Germinal center (tissue), 1 donor: ENCODE data around the gene CNTNAP2.

Experiments
- DNase-seq: peaks from one replicate; pipeline ENCODE4 v3.0.0; 2012; ENCODE audit warnings: mixed read lengths, low spot score

The CNTNAP2 gene

GRCh38 chr7:146433501-146433900 is 316.9 kb downstream of the CNTNAP2 start:
- DNase-seq: no peak

- DNase-seq: no peak
Observed at GRCh38 chr7:146443102-146443501, 326.5 kb downstream of the CNTNAP2 start.

- DNase-seq: no peak
Observed at GRCh38 chr7:146449625-146450024, 333.0 kb downstream of the CNTNAP2 start.

GRCh38 chr7:146455091-146455655 is 338.6 kb downstream of the CNTNAP2 start:
- no peak for DNase-seq

GRCh38 chr7:146479040-146479439 is 362.4 kb downstream of the CNTNAP2 start:
- no peak for DNase-seq

GRCh38 chr7:146486519-146486918 is 369.9 kb downstream of the CNTNAP2 start:
- no peak for DNase-seq

- DNase-seq: no peak
Observed at GRCh38 chr7:146492017-146492416, 375.4 kb downstream of the CNTNAP2 start.

GRCh38 chr7:146494952-146495596 is 378.5 kb downstream of the CNTNAP2 start:
- no peak for DNase-seq

GRCh38 chr7:146496657-146497056 is 380.1 kb downstream of the CNTNAP2 start:
- DNase-seq: no peak

- DNase-seq: no peak
Observed at GRCh38 chr7:146499970-146500369, 383.4 kb downstream of the CNTNAP2 start.

- no peak for DNase-seq
Observed at GRCh38 chr7:146503844-146504243, 387.2 kb downstream of the CNTNAP2 start.

- DNase-seq: no peak
Observed at GRCh38 chr7:146510088-146510680, 393.6 kb downstream of the CNTNAP2 start.

GRCh38 chr7:146514304-146514703 is 397.7 kb downstream of the CNTNAP2 start:
- no peak for DNase-seq

- no peak for DNase-seq
Observed at GRCh38 chr7:146528581-146528980, 412.0 kb downstream of the CNTNAP2 start.

- DNase-seq: no peak
Observed at GRCh38 chr7:146539836-146540235, 423.2 kb downstream of the CNTNAP2 start.

GRCh38 chr7:146542101-146542500 is 425.5 kb downstream of the CNTNAP2 start:
- DNase-seq: no peak

GRCh38 chr7:146544748-146545147 is 428.1 kb downstream of the CNTNAP2 start:
- no peak for DNase-seq

- DNase-seq: no peak
Observed at GRCh38 chr7:146548816-146549215, 432.2 kb downstream of the CNTNAP2 start.

GRCh38 chr7:146554556-146554955 is 438.0 kb downstream of the CNTNAP2 start:
- DNase-seq: no peak

- no peak for DNase-seq
Observed at GRCh38 chr7:146557971-146558469, 441.4 kb downstream of the CNTNAP2 start.

GRCh38 chr7:146565872-146566271 is 449.3 kb downstream of the CNTNAP2 start:
- DNase-seq: no peak

- no peak for DNase-seq
Observed at GRCh38 chr7:146575903-146576302, 459.3 kb downstream of the CNTNAP2 start.

GRCh38 chr7:146591976-146592375 is 475.4 kb downstream of the CNTNAP2 start:
- DNase-seq: no peak

GRCh38 chr7:146606628-146607027 is 490.0 kb downstream of the CNTNAP2 start:
- DNase-seq: no peak
